Caco-2 (cell line): ENCODE measurements around the gene ADM2. TPM values are rescaled to one million over a fixed set of nuclear protein-coding genes. Genes with fewer than 3 reads are reported as not detected.

Source experiments
- BruUV-seq: library from RNA; stranded (reverse); fragments of 400-500 nt; replicated peaks from 2 replicates; lab custom pipeline; 2021; lab: Mats Ljungman, UMichigan
- CTCF ChIA-PET: fragments of 300-600 bp; sonication (Branson Sonifier 250); formaldehyde crosslinking; loops from one replicate; lab custom pipeline; 2022; ENCODE audit warnings: antibody characterized with exemption; lab: Charles Lee
- POLR2A ChIA-PET: fragments of 300-600 bp; sonication (Branson Sonifier 250); formaldehyde crosslinking; loops from one replicate; lab custom pipeline; 2022; ENCODE audit warnings: antibody characterized with exemption; lab: Charles Lee
- DNase-seq, 2 experiments: peaks; one replicate each; pipeline versions ENCODE4 v3.0.0 to v3.0.0-alpha.2; 2020 to 2022
- H3K27me3 ChIP-seq: replicated peaks from 2 replicates; pipeline ENCODE4 v1.6.0; 2011; ENCODE audit warnings: low read length; ENCODE audit not compliant: control insufficient read depth, insufficient read depth
- H3K36me3 ChIP-seq: 2 replicates; pipeline ENCODE4 v1.5.1; 2011; ENCODE audit warnings: low read length; ENCODE audit not compliant: control insufficient read depth, insufficient read depth
- H3K4me1 ChIP-seq: fragments of 250-450 bp; sonication (Bioruptor Pico); 2 replicates; pipeline ENCODE4 v1.5.1; 2020; ENCODE audit warnings: mild to moderate bottlenecking
- H3K4me3 ChIP-seq: 2 replicates; pipeline ENCODE4 v1.5.1; 2011; ENCODE audit warnings: low read depth, mild to moderate bottlenecking, control low read depth, low read length
- H3K9me3 ChIP-seq: fragments of 250-450 bp; sonication (Bioruptor Pico); 2 replicates; pipeline ENCODE4 v1.5.1; 2020; ENCODE audit warnings: mild to moderate bottlenecking, moderate library complexity
- H3K27ac Mint-ChIP-seq: one replicate; pipeline ENCODE4 v1.8.0; 2022; ENCODE audit warnings: mixed read lengths; ENCODE audit not compliant: unreplicated experiment
- H3K27me3 Mint-ChIP-seq: one replicate; pipeline ENCODE4 v1.8.0; 2022; ENCODE audit warnings: mixed read lengths; ENCODE audit not compliant: insufficient read depth, unreplicated experiment
- H3K36me3 Mint-ChIP-seq: one replicate; pipeline ENCODE4 v1.8.0; 2022; ENCODE audit warnings: mild to moderate bottlenecking, mixed read lengths; ENCODE audit not compliant: insufficient read depth, unreplicated experiment
- H3K4me1 Mint-ChIP-seq: one replicate; pipeline ENCODE4 v1.8.0; 2022; ENCODE audit warnings: low read depth, mixed read lengths; ENCODE audit not compliant: unreplicated experiment
- H3K4me3 Mint-ChIP-seq: one replicate; pipeline ENCODE4 v1.8.0; 2022; ENCODE audit warnings: mild to moderate bottlenecking, moderate library complexity, mixed read lengths; ENCODE audit not compliant: unreplicated experiment
- H3K9me3 Mint-ChIP-seq: one replicate; pipeline ENCODE4 v1.8.0; 2022; ENCODE audit warnings: mixed read lengths; ENCODE audit not compliant: unreplicated experiment
- intact Hi-C: fragments of 100-400 bp; cut with micrococcal nuclease; formaldehyde crosslinking; loops from one replicate; pipeline ENCODE4 v1.10.0; 2022; ENCODE audit not compliant: unreplicated experiment
- total RNA-seq: library from RNA; stranded (reverse); gene quantifications from 2 replicates; pipeline ENCODE4 v1.2.3, GENCODE V29; 2022
- TF ChIP-seq, protein P1 (sequence below), 2 experiments: fragments of 200-600 bp in 1 of 2; IDR thresholded peaks; 1 replicate in 1 of 2; 2 replicates in 1 of 2; pipeline versions ENCODE4 v1.5.1 to v1.8.0; 2011 to 2022; ENCODE audit warnings: antibody characterized with exemption in 1 of 2, control low read depth in 1 of 2, inconsistent platforms in 1 of 2, low read depth in 1 of 2, low read length in 1 of 2, mild to moderate bottlenecking in 1 of 2, moderate library complexity in 1 of 2; ENCODE audit not compliant: insufficient read depth in 1 of 2, severe bottlenecking in 1 of 2, unreplicated experiment in 1 of 2

ADM2 gene
- total RNA-seq, 1 experiment from 2014 or later: 30.5 TPM

DNA sequence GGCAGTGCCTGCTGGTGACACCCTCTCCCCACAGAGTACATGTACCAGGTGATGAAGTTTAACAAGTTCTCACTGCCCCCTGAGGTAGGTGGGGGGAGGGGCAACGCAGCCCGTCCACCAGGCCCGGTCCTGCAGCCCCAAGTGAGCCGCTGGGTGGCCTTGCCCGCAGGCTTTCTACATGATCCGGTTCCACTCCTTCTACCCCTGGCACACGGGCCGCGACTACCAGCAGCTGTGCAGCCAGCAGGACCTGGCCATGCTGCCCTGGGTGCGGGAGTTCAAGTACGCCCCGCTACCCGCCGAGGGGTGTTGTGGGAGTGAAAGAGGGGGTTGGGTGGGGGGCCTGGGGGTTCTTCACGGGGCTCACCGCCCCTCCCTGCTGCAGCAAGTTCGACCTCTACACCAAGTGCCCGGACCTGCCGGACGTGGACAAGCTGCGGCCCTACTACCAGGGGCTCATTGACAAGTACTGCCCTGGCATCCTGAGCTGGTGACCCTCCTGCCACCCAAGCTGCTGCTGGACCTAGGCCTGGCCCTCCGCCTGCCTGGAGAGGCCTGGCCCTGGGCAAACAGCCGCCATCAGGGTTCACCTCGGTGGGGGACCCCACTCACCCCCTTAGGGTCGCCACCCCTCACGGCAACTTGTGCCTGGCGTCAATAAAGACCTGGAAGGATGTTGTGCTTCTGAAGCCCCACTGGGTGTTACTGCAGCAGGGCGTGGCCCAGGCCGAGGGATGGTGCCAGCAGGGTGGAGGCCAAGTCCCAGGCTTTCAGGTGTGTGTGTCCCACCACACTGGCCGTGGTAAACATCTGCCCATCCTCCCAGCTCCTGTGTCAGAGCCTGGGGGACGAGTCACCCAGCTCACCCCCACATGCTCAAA is 8.3 kb downstream of the ADM2 start:
- H3K27ac Mint-ChIP-seq: no peak overlapping the region
- BruUV-seq: no TSS peak
- TF ChIP-seq, protein P1, sequence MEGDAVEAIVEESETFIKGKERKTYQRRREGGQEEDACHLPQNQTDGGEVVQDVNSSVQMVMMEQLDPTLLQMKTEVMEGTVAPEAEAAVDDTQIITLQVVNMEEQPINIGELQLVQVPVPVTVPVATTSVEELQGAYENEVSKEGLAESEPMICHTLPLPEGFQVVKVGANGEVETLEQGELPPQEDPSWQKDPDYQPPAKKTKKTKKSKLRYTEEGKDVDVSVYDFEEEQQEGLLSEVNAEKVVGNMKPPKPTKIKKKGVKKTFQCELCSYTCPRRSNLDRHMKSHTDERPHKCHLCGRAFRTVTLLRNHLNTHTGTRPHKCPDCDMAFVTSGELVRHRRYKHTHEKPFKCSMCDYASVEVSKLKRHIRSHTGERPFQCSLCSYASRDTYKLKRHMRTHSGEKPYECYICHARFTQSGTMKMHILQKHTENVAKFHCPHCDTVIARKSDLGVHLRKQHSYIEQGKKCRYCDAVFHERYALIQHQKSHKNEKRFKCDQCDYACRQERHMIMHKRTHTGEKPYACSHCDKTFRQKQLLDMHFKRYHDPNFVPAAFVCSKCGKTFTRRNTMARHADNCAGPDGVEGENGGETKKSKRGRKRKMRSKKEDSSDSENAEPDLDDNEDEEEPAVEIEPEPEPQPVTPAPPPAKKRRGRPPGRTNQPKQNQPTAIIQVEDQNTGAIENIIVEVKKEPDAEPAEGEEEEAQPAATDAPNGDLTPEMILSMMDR (IDR thresholded peaks at IDR 0.05; ENCODE audit: insufficient read depth in 1 of 2, low read depth in 1 of 2, low read length in 1 of 2, severe bottlenecking in 1 of 2, unreplicated experiment in 1 of 2): no peak
- peaks cover 1% of the 10 kb centered on the region for H3K4me1 ChIP-seq
- POLR2A ChIA-PET: interaction anchor here (1.1 kb wide), 1 partner anchor 18 kb away, joined by 5 read pairs; the partner anchor contains the start of genes LMF2 and NCAPH2
- peaks cover 14% of the 10 kb centered on the region for H3K4me1 Mint-ChIP-seq
- peaks cover 20% of the 10 kb centered on the region for H3K36me3 Mint-ChIP-seq
- no peaks in the 10 kb centered on the region for H3K27me3 Mint-ChIP-seq
- H3K36me3 ChIP-seq: no peaks in the 10 kb centered on the region
- no peaks in the 10 kb centered on the region for H3K27me3 ChIP-seq
- intact Hi-C loops: no loop called here
- no peaks in the 10 kb centered on the region for H3K9me3 Mint-ChIP-seq
- no peak overlapping the region for H3K4me3 ChIP-seq
- no peaks in the 10 kb centered on the region for H3K9me3 ChIP-seq
- CTCF ChIA-PET: no interaction called here
- H3K4me3 Mint-ChIP-seq: no peak overlapping the region
- no peak for DNase-seq

DNA sequence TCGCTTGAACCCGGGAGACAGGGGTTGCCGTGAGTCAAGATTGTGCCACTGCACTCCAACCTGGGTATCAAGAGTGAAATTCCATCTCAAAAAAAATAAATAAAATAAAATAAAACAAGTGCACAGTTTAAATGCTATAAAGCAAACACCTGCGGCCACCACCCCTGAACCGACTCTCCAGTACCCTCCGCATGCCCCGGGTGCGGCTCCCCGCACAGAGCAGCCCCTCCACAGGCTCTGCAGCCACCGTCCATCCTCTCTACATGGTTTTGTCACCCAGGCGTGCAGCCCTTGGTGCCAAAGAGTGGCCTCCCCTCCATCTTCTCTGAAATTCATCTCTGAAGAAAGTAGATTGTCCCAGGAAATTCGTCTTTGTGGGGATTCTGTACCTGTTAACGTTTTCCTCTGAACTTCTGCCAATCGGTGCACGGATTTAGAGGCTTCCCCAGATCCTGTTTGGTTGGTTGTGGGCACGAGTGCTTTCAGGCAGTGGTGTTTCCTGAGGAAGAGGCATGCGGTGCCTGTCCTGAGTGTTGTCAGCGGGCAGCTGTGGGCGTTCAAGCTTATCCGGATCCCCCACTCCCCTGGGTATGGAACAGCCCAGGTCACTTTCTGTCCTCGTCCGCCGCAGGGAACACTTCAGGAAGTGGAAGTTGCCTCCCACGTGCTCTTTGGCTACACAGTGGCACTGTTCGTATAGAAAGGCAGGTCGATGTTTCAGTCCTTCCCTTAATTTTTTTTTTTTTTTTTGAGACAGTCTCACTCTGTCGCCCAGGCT is 9.4 kb downstream of the ADM2 start:
- Mint-ChIP-seq H3K9me3 (no peaks in the 10 kb centered on the region), H3K4me1 (peaks cover 7% of the 10 kb centered on the region), H3K36me3 (peaks cover 9% of the 10 kb centered on the region), H3K27me3 (no peaks in the 10 kb centered on the region), H3K27ac (no peak overlapping the region), H3K4me3 (no peak overlapping the region)
- intact Hi-C loops: no loop called here
- Histone ChIP-seq H3K4me1 (no peaks in the 10 kb centered on the region), H3K27me3 (no peaks in the 10 kb centered on the region), H3K36me3 (no peaks in the 10 kb centered on the region), H3K9me3 (no peaks in the 10 kb centered on the region), H3K4me3 (no peak overlapping the region)
- ChIA-PET POLR2A (interaction anchor here (1.1 kb wide), 1 partner anchor 17 kb away, joined by 5 read pairs; the partner anchor contains the start of genes LMF2 and NCAPH2), CTCF (no interaction called here)
- BruUV-seq: no TSS peak
- TF ChIP-seq, protein P1 (IDR thresholded peaks at IDR 0.05; ENCODE audit: insufficient read depth in 1 of 2, low read depth in 1 of 2, low read length in 1 of 2, severe bottlenecking in 1 of 2, unreplicated experiment in 1 of 2): no peak
- DNase-seq: no peak

DNA sequence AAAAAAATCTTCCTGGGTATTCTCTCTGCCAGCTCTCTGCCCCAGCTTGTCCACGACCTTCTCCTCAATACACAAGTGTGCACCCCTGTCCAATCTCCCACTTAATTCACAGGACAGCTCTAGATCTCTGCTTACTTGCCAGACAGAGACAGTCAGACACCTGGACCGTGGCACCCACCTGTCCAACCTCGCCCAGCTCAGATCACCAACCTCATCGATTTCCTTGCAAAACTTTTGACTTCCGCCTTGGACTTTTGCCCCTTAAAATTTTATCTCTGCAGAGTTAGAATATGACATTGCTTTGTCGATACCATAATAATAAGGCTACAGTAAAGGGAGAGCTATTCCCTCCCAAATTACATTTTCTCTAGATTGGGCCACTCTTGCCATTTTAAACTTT is 15.8 kb downstream of the ADM2 start:
- peaks cover 7% of the 10 kb centered on the region for H3K4me1 Mint-ChIP-seq
- Histone ChIP-seq H3K9me3 (no peaks in the 10 kb centered on the region), H3K27me3 (no peaks in the 10 kb centered on the region), H3K36me3 (no peaks in the 10 kb centered on the region), H3K4me1 (peaks cover 6% of the 10 kb centered on the region; the same call in 1 of the 2 replicates), H3K4me3 (no peak overlapping the region)
- CTCF ChIA-PET: interaction anchor here (0.7 to 3.8 kb wide), 6 partner anchors 11 to 188 kb away, joined by 4 to 19 read pairs (median 7); partner anchors contain the start of genes LMF2, NCAPH2, SCO2 and SYCE3
- no peaks in the 10 kb centered on the region for H3K27me3 Mint-ChIP-seq
- DNase-seq: no peak
- H3K9me3 Mint-ChIP-seq: no peaks in the 10 kb centered on the region
- H3K4me3 Mint-ChIP-seq: no peak overlapping the region
- no TSS peak for BruUV-seq
- TF ChIP-seq, protein P1 (IDR thresholded peaks at IDR 0.05; ENCODE audit: insufficient read depth in 1 of 2, low read depth in 1 of 2, low read length in 1 of 2, severe bottlenecking in 1 of 2, unreplicated experiment in 1 of 2): no peak
- H3K27ac Mint-ChIP-seq: no peak overlapping the region
- intact Hi-C loops: no loop called here
- peaks cover 5% of the 10 kb centered on the region for H3K36me3 Mint-ChIP-seq
- POLR2A ChIA-PET: interaction anchor here (2.6 kb wide), 1 partner anchor 11 kb away, joined by 14 read pairs; the partner anchor contains the start of genes LMF2 and NCAPH2
